GM21381 (cell line): ENCODE measurements around the gene PPP6R2.
"Not testable (repeated sequence)": the region's sequence is repeated elsewhere in the genome, so short reads cannot be mapped to it uniquely, and the experiment has no call there.

ENCODE experiments used
- ATAC-seq: cut with Tn5 transposase; IDR thresholded peaks from one replicate; pipeline ENCODE4 v1.9.1; 2021; ENCODE audit warnings: mild to moderate bottlenecking, moderate library complexity; ENCODE audit not compliant: unreplicated experiment

The PPP6R2 gene

GRCh38 chr22:50397371-50398060 lies 54.4 kb downstream of the PPP6R2 start:
- not testable (repeated sequence) for ATAC-seq

GRCh38 chr22:50398831-50399648 lies 55.9 kb downstream of the PPP6R2 start:
- no peak for ATAC-seq

GRCh38 chr22:50399751-50400331 lies 56.7 kb downstream of the PPP6R2 start:
- ATAC-seq: no peak

- no peak for ATAC-seq
Observed at GRCh38 chr22:50400406-50400805, 57.3 kb downstream of the PPP6R2 start.

GRCh38 chr22:50400931-50401330 lies 57.8 kb downstream of the PPP6R2 start:
- ATAC-seq: no peak

GRCh38 chr22:50401907-50402306 lies 58.8 kb downstream of the PPP6R2 start:
- ATAC-seq: no peak

- ATAC-seq: no peak
Observed at GRCh38 chr22:50403701-50404101, 60.6 kb downstream of the PPP6R2 start.

GRCh38 chr22:50406416-50407170 lies 63.5 kb downstream of the PPP6R2 start:
- ATAC-seq: no peak

GRCh38 chr22:50408311-50408710 lies 65.2 kb downstream of the PPP6R2 start:
- ATAC-seq: no peak

GRCh38 chr22:50408954-50409353 lies 65.8 kb downstream of the PPP6R2 start:
- ATAC-seq: not testable (repeated sequence)

GRCh38 chr22:50414476-50415248 lies 71.5 kb downstream of the PPP6R2 start:
- no peak for ATAC-seq

- no peak for ATAC-seq
Observed at GRCh38 chr22:50415426-50415825, 72.3 kb downstream of the PPP6R2 start.

GRCh38 chr22:50416996-50417395 lies 73.9 kb downstream of the PPP6R2 start:
- ATAC-seq: no peak

- ATAC-seq: no peak
Observed at GRCh38 chr22:50417411-50418210, 74.5 kb downstream of the PPP6R2 start.

- ATAC-seq: no peak
Observed at GRCh38 chr22:50418624-50419023, 75.5 kb downstream of the PPP6R2 start.

GRCh38 chr22:50419116-50419515 lies 76.0 kb downstream of the PPP6R2 start:
- no peak for ATAC-seq

GRCh38 chr22:50420015-50420414 lies 76.9 kb downstream of the PPP6R2 start:
- ATAC-seq: no peak

- ATAC-seq: no peak
Observed at GRCh38 chr22:50420581-50420980, 77.5 kb downstream of the PPP6R2 start.

GRCh38 chr22:50422046-50422445 lies 78.9 kb downstream of the PPP6R2 start:
- ATAC-seq: no peak
